Uterus (tissue), 4 donors: ENCODE results near the gene GGA2. TPM values are rescaled to one million over a fixed set of nuclear protein-coding genes. Genes with fewer than 3 reads are reported as not detected.
A peak's percentile ranks its signal among the peaks of the same experiment; 100 is the strongest.
"Not testable (repeated sequence)": the region's sequence is repeated elsewhere in the genome, so short reads cannot be mapped to it uniquely, and the experiment has no call there.

Experiments used
- DNase-seq, 2 donors: peaks; one replicate each; pipeline ENCODE4 v3.0.0-alpha.2; 2019 to 2020
- H3K27ac ChIP-seq, 2 donors: fragments of 200-600 bp; sonication (generic); 1 replicate in 1 of 2; 2 replicates in 1 of 2; pipeline ENCODE4 v1.5.1; 2016 to 2018
- H3K27me3 ChIP-seq, 2 donors: fragments of 200-600 bp; sonication (generic); one replicate each; pipeline ENCODE4 v1.5.1; 2018 to 2019; ENCODE audit warnings: control low read depth in 1 of 2
- H3K36me3 ChIP-seq, 2 donors: fragments of 200-600 bp; sonication (generic); one replicate each; pipeline ENCODE4 v1.5.1; 2019; ENCODE audit warnings: control low read depth in 1 of 2
- H3K4me1 ChIP-seq, 2 donors: fragments of 200-600 bp; sonication (generic); one replicate each; pipeline ENCODE4 v1.5.1; 2018 to 2019; ENCODE audit warnings: control low read depth in 1 of 2
- H3K4me3 ChIP-seq, 2 donors: fragments of 200-600 bp; sonication (generic); 1 replicate in 1 of 2; 2 replicates in 1 of 2; pipeline ENCODE4 v1.5.1; 2018 to 2019; ENCODE audit warnings: mild to moderate bottlenecking in 1 of 2
- H3K9me3 ChIP-seq, 2 donors: fragments of 200-600 bp; sonication (generic); one replicate each; pipeline ENCODE4 v1.5.1; 2019; ENCODE audit warnings: control low read depth in 1 of 2
- POLR2A ChIP-seq, 2 donors: fragments of 450-650 bp; IDR thresholded peaks; one replicate each; pipeline ENCODE4 v1.6.1; 2016; ENCODE audit warnings: antibody characterized with exemption in 2 of 2, mild to moderate bottlenecking in 1 of 2, moderate library complexity in 1 of 2
- intact Hi-C: fragments of 100-400 bp; cut with DNase I; formaldehyde crosslinking; loops from one replicate; pipeline ENCODE4 v1.15.1; 2023; ENCODE audit warnings: low total_unique reads
- total RNA-seq, 4 donors: library from RNA; depleted of rRNA in 3 of 4; stranded (reverse); fragments of >200 nt in 3 of 4; gene quantifications; one replicate each; pipeline versions ENCODE4 v1.1.0 to v1.2.4, GENCODE V29; 2014 to 2023
- TF ChIP-seq, protein P1 (sequence below), 4 experiments: fragments of 200-600 bp in 2 of 4; fragments of 450-650 bp in 2 of 4; sonication (generic) in 2 of 4; IDR thresholded peaks; one replicate each; pipeline ENCODE4 v1.5.1; 2016 to 2019; ENCODE audit warnings: antibody characterized with exemption in 4 of 4, mild to moderate bottlenecking in 2 of 4, moderate library complexity in 1 of 4
- donor health status: DM: yes; HTN: yes; CAD: no.

The GGA2 gene
- total RNA-seq, 4 donors from 2014 or later: 54.8 to 96.0 (median 72.7) TPM

DNA sequence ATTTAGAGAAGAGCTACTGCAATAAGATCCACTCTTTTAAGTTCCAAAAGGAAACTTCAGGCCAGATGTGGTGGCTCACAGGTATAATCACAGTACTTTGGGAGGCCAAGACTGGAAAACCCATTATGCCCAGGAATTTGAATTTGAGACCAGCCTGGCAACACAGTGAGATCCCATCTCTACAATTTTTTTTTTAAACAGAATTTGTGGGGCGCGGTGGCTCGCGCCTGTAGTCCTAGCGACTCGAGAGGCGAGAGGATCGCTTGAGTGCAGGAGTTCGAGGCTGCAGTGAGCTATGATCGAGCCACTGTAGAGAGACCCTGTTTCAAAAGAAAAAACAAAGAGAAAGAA lies 58.1 kb downstream of the GGA2 start:
- TF ChIP-seq POLR2A (IDR thresholded peaks at IDR 0.05): no peak
- TF ChIP-seq, protein P1, sequence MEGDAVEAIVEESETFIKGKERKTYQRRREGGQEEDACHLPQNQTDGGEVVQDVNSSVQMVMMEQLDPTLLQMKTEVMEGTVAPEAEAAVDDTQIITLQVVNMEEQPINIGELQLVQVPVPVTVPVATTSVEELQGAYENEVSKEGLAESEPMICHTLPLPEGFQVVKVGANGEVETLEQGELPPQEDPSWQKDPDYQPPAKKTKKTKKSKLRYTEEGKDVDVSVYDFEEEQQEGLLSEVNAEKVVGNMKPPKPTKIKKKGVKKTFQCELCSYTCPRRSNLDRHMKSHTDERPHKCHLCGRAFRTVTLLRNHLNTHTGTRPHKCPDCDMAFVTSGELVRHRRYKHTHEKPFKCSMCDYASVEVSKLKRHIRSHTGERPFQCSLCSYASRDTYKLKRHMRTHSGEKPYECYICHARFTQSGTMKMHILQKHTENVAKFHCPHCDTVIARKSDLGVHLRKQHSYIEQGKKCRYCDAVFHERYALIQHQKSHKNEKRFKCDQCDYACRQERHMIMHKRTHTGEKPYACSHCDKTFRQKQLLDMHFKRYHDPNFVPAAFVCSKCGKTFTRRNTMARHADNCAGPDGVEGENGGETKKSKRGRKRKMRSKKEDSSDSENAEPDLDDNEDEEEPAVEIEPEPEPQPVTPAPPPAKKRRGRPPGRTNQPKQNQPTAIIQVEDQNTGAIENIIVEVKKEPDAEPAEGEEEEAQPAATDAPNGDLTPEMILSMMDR (IDR thresholded peaks at IDR 0.05): no peak
- Histone ChIP-seq H3K4me3 (peak overlapping the region; percentile 75 to 83), H3K27me3 (no peaks in the 10 kb centered on the region), H3K9me3 (no peaks in the 10 kb centered on the region), H3K27ac (peak overlapping the region; percentile 71 to 81), H3K4me1 (no peaks in the 10 kb centered on the region), H3K36me3 (no peaks in the 10 kb centered on the region)
- intact Hi-C loops: no loop called here
- DNase-seq: no peak

DNA sequence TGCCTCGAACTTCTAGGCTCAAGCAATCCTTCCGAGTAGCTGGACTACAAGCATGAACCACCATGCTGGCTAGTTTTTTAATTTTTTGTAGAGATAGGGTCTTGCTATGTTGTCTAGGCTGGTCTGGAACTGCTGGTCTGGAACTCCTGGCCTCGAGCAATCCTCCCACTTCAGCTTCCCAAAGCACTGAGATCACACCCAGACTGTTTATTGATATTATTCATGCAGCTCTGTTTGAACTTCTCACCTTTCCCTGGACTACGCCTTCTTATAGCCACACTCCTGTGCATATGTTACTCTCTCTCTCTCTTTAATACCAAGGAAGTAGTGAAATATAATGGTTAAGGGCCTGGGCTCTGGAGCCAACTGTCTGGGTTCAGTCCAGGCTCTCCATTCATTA lies 61.9 kb downstream of the GGA2 start:
- TF ChIP-seq, protein P1 (IDR thresholded peaks at IDR 0.05): no peak
- no peak for TF ChIP-seq POLR2A (IDR thresholded peaks at IDR 0.05)
- no peak overlapping the region for H3K27ac ChIP-seq
- H3K27me3 ChIP-seq: no peaks in the 10 kb centered on the region
- H3K4me3 ChIP-seq: no peak overlapping the region
- DNase-seq: no peak
- no peaks in the 10 kb centered on the region for H3K9me3 ChIP-seq
- no peaks in the 10 kb centered on the region for H3K36me3 ChIP-seq
- intact Hi-C loops: no loop called here
- no peaks in the 10 kb centered on the region for H3K4me1 ChIP-seq

DNA sequence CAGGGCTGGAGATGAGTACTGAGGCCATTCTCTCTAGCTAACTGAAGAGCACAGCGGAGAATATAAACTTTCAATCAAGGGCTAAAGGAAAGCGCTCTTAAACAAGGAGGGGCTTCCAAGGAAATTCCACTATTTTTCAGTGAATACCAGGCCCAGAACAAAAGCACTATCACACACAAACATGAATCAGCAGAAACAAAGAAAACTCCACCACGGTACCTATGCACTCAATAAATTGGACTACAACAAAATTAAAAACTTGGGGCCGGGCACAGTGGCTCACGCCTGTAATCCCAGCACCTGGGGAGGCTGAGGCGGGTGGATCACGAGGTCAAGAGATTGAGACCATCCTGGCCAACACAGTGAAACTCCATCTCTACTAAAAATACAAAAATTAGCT lies 72.8 kb downstream of the GGA2 start:
- not testable (repeated sequence) for H3K9me3 ChIP-seq, H3K27ac ChIP-seq, H3K4me3 ChIP-seq, H3K4me1 ChIP-seq, H3K27me3 ChIP-seq, H3K36me3 ChIP-seq, DNase-seq
- intact Hi-C loops: loop anchor here (10.0 kb wide), 1 partner anchor 543 kb away; no protein-coding TSS in a partner anchor

DNA sequence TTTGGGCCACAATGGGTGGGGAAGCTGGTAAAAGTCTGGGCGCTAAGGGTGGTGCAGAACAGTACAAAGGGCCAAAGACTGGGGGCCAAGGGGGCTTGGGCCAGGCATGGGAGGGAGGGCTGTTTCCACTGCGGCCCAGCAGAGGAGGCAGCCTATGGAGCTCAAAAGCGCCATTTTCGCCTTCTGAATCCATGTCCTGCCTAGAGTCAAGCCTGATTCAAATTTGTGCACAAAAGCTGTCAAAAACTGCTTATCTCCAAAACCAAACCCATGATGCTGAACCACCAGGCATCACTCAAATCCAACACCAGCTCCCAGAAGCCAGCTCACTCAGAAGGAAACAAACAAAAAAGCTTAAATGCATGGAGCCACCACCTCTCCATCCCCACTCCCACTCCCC lies 73.3 kb downstream of the GGA2 start:
- Histone ChIP-seq H3K4me1 (no peaks in the 10 kb centered on the region), H3K9me3 (no peaks in the 10 kb centered on the region), H3K27ac (no peak overlapping the region), H3K4me3 (no peak overlapping the region), H3K27me3 (no peaks in the 10 kb centered on the region), H3K36me3 (no peaks in the 10 kb centered on the region)
- no peak for DNase-seq
- intact Hi-C loops: loop anchor here (10.0 kb wide), 1 partner anchor 542 kb away; no protein-coding TSS in a partner anchor
- TF ChIP-seq, protein P1 (IDR thresholded peaks at IDR 0.05): no peak
- TF ChIP-seq POLR2A (IDR thresholded peaks at IDR 0.05): no peak

DNA sequence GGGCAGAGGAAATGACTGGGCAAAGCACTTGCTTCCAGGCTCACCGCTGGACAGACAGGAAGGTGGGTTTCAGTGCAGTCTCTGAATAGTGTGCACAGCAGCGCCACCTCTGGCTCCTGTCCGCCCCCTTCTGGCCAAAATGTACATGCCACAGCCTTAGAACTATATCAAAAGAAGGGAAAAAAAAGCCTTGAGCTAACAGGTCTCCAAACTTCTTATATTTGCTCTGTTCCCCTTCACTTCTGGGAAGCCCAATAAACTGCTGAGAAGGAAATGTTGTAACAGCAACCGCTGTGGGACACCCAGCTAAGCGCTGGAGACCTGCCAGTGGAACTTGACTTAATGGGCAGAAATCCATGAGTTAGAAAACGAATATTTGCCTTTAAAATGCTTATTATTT lies 74.8 kb downstream of the GGA2 start:
- H3K9me3 ChIP-seq: no peaks in the 10 kb centered on the region
- DNase-seq: peak; percentile 29 to 40
- no peak overlapping the region for H3K27ac ChIP-seq
- no peak overlapping the region for H3K4me3 ChIP-seq
- H3K27me3 ChIP-seq: no peaks in the 10 kb centered on the region
- intact Hi-C loops: loop anchor here (10.0 kb wide), 1 partner anchor 541 kb away; no protein-coding TSS in a partner anchor
- H3K4me1 ChIP-seq: no peaks in the 10 kb centered on the region
- no peaks in the 10 kb centered on the region for H3K36me3 ChIP-seq
- TF ChIP-seq, protein P1 (IDR thresholded peaks at IDR 0.05): peak; percentile 32 to 62 (median 61)
- no peak for TF ChIP-seq POLR2A (IDR thresholded peaks at IDR 0.05)

DNA sequence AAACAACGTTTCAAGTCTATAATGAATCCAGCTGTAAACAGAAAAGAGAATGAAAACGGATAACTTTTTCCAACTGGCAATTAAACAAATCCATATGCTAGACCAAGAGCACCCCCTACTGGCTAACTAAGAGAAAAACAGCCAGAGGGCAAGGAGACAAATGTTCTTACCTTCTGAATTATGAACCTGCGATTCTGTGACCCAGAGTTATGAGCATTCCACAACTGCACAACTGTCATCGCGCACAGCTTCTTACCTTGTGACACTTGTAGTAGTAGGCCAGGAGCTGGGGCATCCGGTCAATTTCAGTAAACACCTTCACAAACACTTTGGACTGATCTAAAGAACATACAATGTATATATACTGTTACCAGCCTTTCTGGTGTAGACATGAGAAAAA lies 75.9 kb downstream of the GGA2 start:
- Histone ChIP-seq H3K27ac (no peak overlapping the region), H3K36me3 (no peaks in the 10 kb centered on the region), H3K4me1 (no peaks in the 10 kb centered on the region), H3K27me3 (no peaks in the 10 kb centered on the region), H3K9me3 (no peaks in the 10 kb centered on the region), H3K4me3 (no peak overlapping the region)
- no peak for DNase-seq
- TF ChIP-seq POLR2A (IDR thresholded peaks at IDR 0.05): no peak
- TF ChIP-seq, protein P1 (IDR thresholded peaks at IDR 0.05): peak; percentile 75 to 90 (median 86)
- intact Hi-C loops: loop anchor here (10.0 kb wide), 1 partner anchor 540 kb away; no protein-coding TSS in a partner anchor
